HCT116 (cell line): ENCODE data around the gene SLCO2A1. TPM values are rescaled to one million over a fixed set of nuclear protein-coding genes. Genes with fewer than 3 reads are reported as not detected.

Experiments used
- ATAC-seq: fragments of 200-7000 bp; cut with Tn5 transposase; 2 replicates; pipeline ENCODE4 v1.9.1; 2020; ENCODE audit warnings: mild to moderate bottlenecking, moderate library complexity
- BruUV-seq: library from RNA; stranded (reverse); fragments of 400-500 nt; replicated peaks from 2 replicates; lab custom pipeline; 2021; lab: Mats Ljungman, UMichigan
- CTCF ChIA-PET: fragments of 300-600 bp; sonication (Branson Sonifier 250); formaldehyde crosslinking; loops from one replicate; lab custom pipeline; 2021; ENCODE audit warnings: antibody characterized with exemption; lab: Charles Lee
- POLR2A ChIA-PET: fragments of 300-600, 350-600 bp; sonication (Branson Sonifier 250); formaldehyde crosslinking; loops from one replicate; lab custom pipeline; 2021; ENCODE audit warnings: antibody characterized with exemption; lab: Charles Lee
- RAD21 ChIA-PET, 2 experiments: fragments of 300-600 bp; sonication (Branson Sonifier 250); formaldehyde crosslinking; loops; one replicate each; lab custom pipeline; 2023; ENCODE audit warnings: low total read pairs in 2 of 2; ENCODE audit not compliant: uncharacterized antibody in 2 of 2, unreplicated experiment in 2 of 2, low non-redundant PET in 1 of 2; lab: Charles Lee
- DNase-seq: peaks from one replicate; pipeline ENCODE4 v3.0.0-alpha.2; 2010; ENCODE audit warnings: low read depth, low spot score
- H2AFZ ChIP-seq: fragments of 200-600 bp; shearing (Covaris generic), sonication (generic); 2 replicates; pipeline ENCODE4 v1.6.1; 2017; ENCODE audit warnings: low read depth, mixed run types, mixed read lengths, antibody characterized with exemption, low read length; ENCODE audit not compliant: poor library complexity, severe bottlenecking
- H3K27ac ChIP-seq: 2 replicates; pipeline ENCODE4 v1.5.1; 2012; ENCODE audit warnings: low read depth, low read length
- H3K27me3 ChIP-seq: fragments of 200-600 bp; sonication (generic); 2 replicates; pipeline ENCODE4 v1.6.1; 2016; ENCODE audit warnings: mixed run types, low read length, mixed read lengths; ENCODE audit not compliant: insufficient read depth
- H3K36me3 ChIP-seq, 2 experiments: fragments of 200-500 bp in 1 of 2; fragments of 200-600 bp in 1 of 2; sonication (Bioruptor generic) in 1 of 2; sonication (generic) in 1 of 2; 2 replicates each; pipeline versions ENCODE4 v1.5.1 to v1.6.1; 2014 to 2016; ENCODE audit warnings: low read length in 2 of 2, inconsistent platforms in 1 of 2, mixed read lengths in 1 of 2, mixed run types in 1 of 2; ENCODE audit not compliant: insufficient read depth in 2 of 2, control insufficient read depth in 1 of 2
- H3K4me1 ChIP-seq, 2 experiments: fragments of 200-600 bp in 1 of 2; sonication (generic) in 1 of 2; 2 replicates each; pipeline versions ENCODE4 v1.5.1 to v1.6.1; 2012 to 2017; ENCODE audit warnings: low read length in 2 of 2, inconsistent platforms in 1 of 2, mild to moderate bottlenecking in 1 of 2, mixed read lengths in 1 of 2, mixed run types in 1 of 2, moderate library complexity in 1 of 2; ENCODE audit not compliant: insufficient read depth in 2 of 2, control insufficient read depth in 1 of 2
- H3K4me2 ChIP-seq: fragments of 200-600 bp; sonication (generic); 2 replicates; pipeline ENCODE4 v1.6.1; 2017; ENCODE audit warnings: mixed run types, low read length, mixed read lengths
- H3K4me3 ChIP-seq, 2 experiments: fragments of 200-600 bp in 1 of 2; sonication (generic) in 1 of 2; replicated peaks in 1 of 2; 2 replicates each; pipeline ENCODE4 v1.5.1; 2011 to 2016; ENCODE audit warnings: low read length in 2 of 2, control low read depth in 1 of 2, low read depth in 1 of 2, mild to moderate bottlenecking in 1 of 2, mixed read lengths in 1 of 2, mixed run types in 1 of 2
- H3K79me2 ChIP-seq: fragments of 200-600 bp; sonication (generic); 2 replicates; pipeline ENCODE4 v1.6.1; 2017; ENCODE audit warnings: mild to moderate bottlenecking, mixed run types, low read length, moderate library complexity, mixed read lengths; ENCODE audit not compliant: insufficient read depth
- H3K9ac ChIP-seq: fragments of 200-600 bp; sonication (generic); 2 replicates; pipeline ENCODE4 v1.6.1; 2016; ENCODE audit warnings: low read length, mixed read lengths
- H3K9me2 ChIP-seq: fragments of 200-600 bp; sonication (generic), shearing (Covaris generic); 2 replicates; pipeline ENCODE4 v1.6.1; 2017; ENCODE audit warnings: mixed run types, mild to moderate bottlenecking, moderate library complexity; ENCODE audit not compliant: insufficient read depth
- H3K9me3 ChIP-seq, 2 experiments: fragments of 200-500 bp in 1 of 2; fragments of 200-600 bp in 1 of 2; sonication (Bioruptor generic) in 1 of 2; sonication (generic) in 1 of 2; 2 replicates each; pipeline ENCODE4 v1.6.1; 2014 to 2017; ENCODE audit warnings: low read length in 2 of 2, mixed read lengths in 2 of 2, inconsistent platforms in 1 of 2, low read depth in 1 of 2, mild to moderate bottlenecking in 1 of 2, mixed run types in 1 of 2, moderate library complexity in 1 of 2; ENCODE audit not compliant: control insufficient read depth in 1 of 2, insufficient read depth in 1 of 2
- H4K20me1 ChIP-seq: fragments of 200-600 bp; sonication (generic), shearing (Covaris generic); 2 replicates; pipeline ENCODE4 v1.6.1; 2017; ENCODE audit warnings: mixed run types, mild to moderate bottlenecking, moderate library complexity; ENCODE audit not compliant: insufficient read depth
- CBX3 ChIP-seq: IDR thresholded peaks from 2 replicates; pipeline ENCODE4 v1.6.1; 2012; ENCODE audit warnings: low read depth
- CEBPB ChIP-seq: IDR thresholded peaks from 2 replicates; pipeline ENCODE4 v1.6.1; 2012; ENCODE audit warnings: low read depth
- EGR1 ChIP-seq: IDR thresholded peaks from 2 replicates; pipeline ENCODE4 v1.6.1; 2012; ENCODE audit warnings: low read depth
- ELF1 ChIP-seq: IDR thresholded peaks from 2 replicates; pipeline ENCODE4 v1.6.1; 2012; ENCODE audit warnings: low read depth, borderline replicate concordance
- EZH2phosphoT487 ChIP-seq: fragments of 200-600 bp; IDR thresholded peaks from 2 replicates; pipeline ENCODE4 v1.6.1; 2018; ENCODE audit warnings: antibody characterized with exemption, borderline replicate concordance
- JUND ChIP-seq: IDR thresholded peaks from 2 replicates; pipeline ENCODE4 v1.6.1; 2012
- POLR2A ChIP-seq: IDR thresholded peaks from 2 replicates; pipeline ENCODE4 v1.7.0; 2011; ENCODE audit warnings: borderline replicate concordance; ENCODE audit not compliant: insufficient read depth, insufficient read length; ENCODE audit errors: extremely low read depth
- SIN3A ChIP-seq: IDR thresholded peaks from 2 replicates; pipeline ENCODE4 v1.6.1; 2012; ENCODE audit warnings: low read depth
- SRF ChIP-seq: IDR thresholded peaks from 2 replicates; pipeline ENCODE4 v1.6.1; 2012; ENCODE audit warnings: low read depth
- TCF7L2 ChIP-seq: IDR thresholded peaks from 2 replicates; pipeline ENCODE4 v1.7.0; 2011; ENCODE audit warnings: borderline replicate concordance, inconsistent platforms; ENCODE audit not compliant: insufficient read depth, insufficient read length; ENCODE audit errors: extremely low read depth
- ZFX ChIP-seq: fragments of 450-650 bp; IDR thresholded peaks from 2 replicates; pipeline ENCODE4 v1.6.1; 2017
- intact Hi-C: fragments of 100-400 bp; cut with micrococcal nuclease; formaldehyde crosslinking; loops from 2 replicates; pipeline ENCODE4 v1.10.0; 2022
- total RNA-seq: library from RNA; stranded (reverse); gene quantifications from one replicate; pipeline ENCODE4 v1.2.1, GENCODE V29; 2021; ENCODE audit not compliant: unreplicated experiment
- TF ChIP-seq, protein P1 (sequence below): IDR thresholded peaks from 2 replicates; pipeline ENCODE4 v1.6.1; 2012
- TF ChIP-seq, protein P2 (sequence below): IDR thresholded peaks from 2 replicates; pipeline ENCODE4 v1.6.1; 2012

Gene SLCO2A1
- total RNA-seq, 1 experiment from 2014 or later = 0.52 TPM

DNA sequence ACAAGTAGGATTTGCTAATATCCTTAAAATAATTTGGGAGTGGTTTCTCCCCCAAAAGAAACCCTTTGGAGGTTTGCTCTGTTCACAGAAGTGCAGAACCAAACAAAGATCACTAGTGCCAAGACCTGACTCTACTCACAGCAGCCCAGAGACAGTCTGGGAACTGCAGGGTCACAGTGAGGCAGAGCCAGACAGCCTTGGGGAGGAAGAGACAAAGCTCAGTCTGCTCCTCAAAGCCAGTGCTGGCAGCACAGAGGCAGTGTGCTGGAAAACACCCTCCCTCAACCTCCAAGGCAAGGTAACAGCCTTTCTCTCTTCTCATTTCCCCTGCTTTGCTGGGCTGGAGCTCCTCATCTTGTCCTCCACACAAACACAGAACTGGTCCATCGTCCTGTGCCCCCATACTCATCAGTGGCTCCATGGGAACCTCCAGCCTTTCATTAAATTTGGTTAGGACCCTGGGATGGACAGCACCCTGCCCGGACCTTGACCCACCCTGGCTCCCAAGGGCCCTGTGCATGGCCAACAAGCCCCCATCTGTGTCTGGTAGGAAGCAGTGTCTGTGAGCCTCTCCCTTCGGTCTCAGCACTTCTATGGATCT, 146.6 kb downstream of the SLCO2A1 start:
- Histone ChIP-seq H3K4me1 (peaks cover 0 to 9% of the 10 kb centered on the region in 2 experiments; a peak in 3 of 4 replicates), H3K9me2 (no peaks in the 10 kb centered on the region), H3K9ac (no peak overlapping the region), H3K4me3 (no peak overlapping the region), H3K36me3 (no peaks in the 10 kb centered on the region), H3K9me3 (no peaks in the 10 kb centered on the region), H3K27me3 (no peaks in the 10 kb centered on the region), H3K4me2 (no peak overlapping the region), H2AFZ (no peak overlapping the region), H3K79me2 (no peaks in the 10 kb centered on the region), H3K27ac (no peak overlapping the region), H4K20me1 (no peaks in the 10 kb centered on the region)
- ChIA-PET POLR2A (no interaction called here), CTCF (no interaction called here), RAD21 (no interaction called here)
- no TSS peak for BruUV-seq
- intact Hi-C loops = no loop called here
- no peak for TF ChIP-seq TCF7L2
- TF ChIP-seq, protein P1, sequence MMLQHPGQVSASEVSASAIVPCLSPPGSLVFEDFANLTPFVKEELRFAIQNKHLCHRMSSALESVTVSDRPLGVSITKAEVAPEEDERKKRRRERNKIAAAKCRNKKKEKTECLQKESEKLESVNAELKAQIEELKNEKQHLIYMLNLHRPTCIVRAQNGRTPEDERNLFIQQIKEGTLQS = no peak
- TF ChIP-seq JUND = no peak
- no peak for TF ChIP-seq CBX3
- TF ChIP-seq EGR1 = no peak
- TF ChIP-seq ELF1 = no peak
- TF ChIP-seq SRF = no peak
- TF ChIP-seq CEBPB = no peak
- no peak for TF ChIP-seq EZH2phosphoT487
- no peak for TF ChIP-seq SIN3A
- no peak for TF ChIP-seq ZFX
- TF ChIP-seq POLR2A = no peak
- TF ChIP-seq, protein P2, sequence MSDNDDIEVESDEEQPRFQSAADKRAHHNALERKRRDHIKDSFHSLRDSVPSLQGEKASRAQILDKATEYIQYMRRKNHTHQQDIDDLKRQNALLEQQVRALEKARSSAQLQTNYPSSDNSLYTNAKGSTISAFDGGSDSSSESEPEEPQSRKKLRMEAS = no peak
- DNase-seq = no peak
- no peak for ATAC-seq
